Esophagus squamous epithelium (tissue), 5 donors: Measurements from ENCODE around the gene TRAPPC2L. TPM values are rescaled to one million over a fixed set of nuclear protein-coding genes. Genes with fewer than 3 reads are reported as not detected.

Experiments used
- DNase-seq: peaks from one replicate; lab custom pipeline; 2025; lab: John Stamatoyannopoulos, UW
- H3K27ac ChIP-seq, 4 donors: fragments of 200-600 bp; sonication (generic); one replicate each; pipeline ENCODE4 v1.5.1; 2016 to 2019; ENCODE audit warnings: mild to moderate bottlenecking in 1 of 4
- H3K27me3 ChIP-seq, 4 donors: fragments of 200-600 bp; sonication (generic); 1 replicate in 3 of 4; 2 replicates in 1 of 4; pipeline versions ENCODE4 v1.5.1 to v1.6.0; 2017 to 2021; ENCODE audit warnings: antibody characterized with exemption in 1 of 4
- H3K36me3 ChIP-seq, 3 donors: fragments of 200-600 bp; sonication (generic); one replicate each; pipeline ENCODE4 v1.5.1; 2016 to 2019
- H3K4me1 ChIP-seq, 3 donors: fragments of 200-600 bp; sonication (generic); one replicate each; pipeline ENCODE4 v1.5.1; 2017 to 2019
- H3K4me3 ChIP-seq, 4 donors: fragments of 200-600 bp; sonication (generic); 1 replicate in 3 of 4; 2 replicates in 1 of 4; pipeline ENCODE4 v1.5.1; 2016 to 2019; ENCODE audit warnings: mild to moderate bottlenecking in 2 of 4, moderate library complexity in 1 of 4
- H3K9me3 ChIP-seq, 3 donors: fragments of 200-600 bp; sonication (generic); one replicate each; pipeline ENCODE4 v1.5.1; 2016 to 2019
- CTCF ChIP-seq, 6 experiments: fragments of 450-650 bp in 4 of 6; fragments of 200-600 bp in 2 of 6; sonication (generic) in 2 of 6; IDR thresholded peaks; one replicate each; pipeline ENCODE4 v1.5.1; 2016 to 2019; ENCODE audit warnings: antibody characterized with exemption in 6 of 6, mild to moderate bottlenecking in 4 of 6, moderate library complexity in 4 of 6
- POLR2A ChIP-seq, 4 donors: fragments of 450-650 bp; IDR thresholded peaks; one replicate each; pipeline ENCODE4 v1.6.1; 2017; ENCODE audit warnings: antibody characterized with exemption in 4 of 4, mild to moderate bottlenecking in 4 of 4, moderate library complexity in 3 of 4
- WGBS, 2 donors: methylation state at CpG; one replicate each; pipeline ENCODE4 v1.1.5; 2018; 5-methylcytosine and 5-hydroxymethylcytosine counted together
- intact Hi-C: fragments of 100-400 bp; cut with DNase I; formaldehyde crosslinking; loops from one replicate; pipeline ENCODE4 v1.15.0; 2022
- total RNA-seq, 4 donors: library from RNA; depleted of rRNA; stranded (reverse); fragments of >200 nt; gene quantifications; one replicate each; pipeline ENCODE4 v1.1.0, GENCODE V29; 2016
- donor health status: DM: yes; HTN: yes; CAD: no.

The TRAPPC2L gene
- total RNA-seq: 10 to 100 TPM; 20.7 to 29.7 (median 24.7) TPM

GRCh38 chr16:88856828-88857727, at the start of gene TRAPPC2L, which contains the start of gene GALNS:
TRAPPC2L (plus strand) TSS chr16:88857127; CDS start chr16:88857151, 24 bp downstream.
GALNS (minus strand) TSS chr16:88856947; CDS start chr16:88856877, 70 bp downstream.
- WGBS, 2 donors: 0 to 1% methylated on average over 10 to 14 of the region's 87 CpGs
- no peaks in the 10 kb centered on the region for H3K27me3 ChIP-seq
- TF ChIP-seq CTCF (IDR thresholded peaks at IDR 0.05) (peak in 1 of 6 experiments; percentile 20), POLR2A (IDR thresholded peaks at IDR 0.05) (peak in 3 of 4 donors; percentile 68 to 82 (median 73))
- H3K4me3 ChIP-seq: peak within 1 kb of the TSS; percentile 81 to 99 (median 86)
- H3K36me3 ChIP-seq: peaks cover 9 to 51% (median 23%) of the 10 kb centered on the region in 3 donors
- DNase-seq: peak; percentile 84
- H3K27ac ChIP-seq: peak within 1 kb of the TSS; percentile 81 to 90 (median 88)
- H3K4me1 ChIP-seq: peaks cover 16 to 50% (median 21%) of the 10 kb centered on the region in 3 donors
- no peaks in the 10 kb centered on the region for H3K9me3 ChIP-seq
- intact Hi-C loops: loop anchor here (5.0 kb wide), 1 partner anchor 45 kb away; the partner anchor contains the start of gene APRT

- Histone ChIP-seq H3K4me1 (peaks cover 37 to 83% (median 38%) of the 10 kb centered on the region in 3 donors), H3K9me3 (no peaks in the 10 kb centered on the region), H3K27me3 (no peaks in the 10 kb centered on the region), H3K27ac (no peak overlapping the region), H3K36me3 (peaks cover 7 to 27% (median 14%) of the 10 kb centered on the region in 3 donors), H3K4me3 (no peak overlapping the region)
- TF ChIP-seq CTCF (IDR thresholded peaks at IDR 0.05) (no peak), POLR2A (IDR thresholded peaks at IDR 0.05) (no peak)
- no peak for DNase-seq
- intact Hi-C loops: no loop called here
- WGBS, 2 donors: 87 to 100% methylated on average over 1 to 10 of the region's 24 CpGs
These were observed 49.7 kb upstream of the TRAPPC2L start for GRCh38 chr16:88807142-88807625.

- Histone ChIP-seq H3K36me3 (peaks cover 7 to 27% (median 14%) of the 10 kb centered on the region in 3 donors), H3K27me3 (no peaks in the 10 kb centered on the region), H3K9me3 (no peaks in the 10 kb centered on the region), H3K27ac (no peak overlapping the region), H3K4me3 (no peak overlapping the region), H3K4me1 (peaks cover 40 to 83% (median 45%) of the 10 kb centered on the region in 3 donors)
- TF ChIP-seq POLR2A (IDR thresholded peaks at IDR 0.05) (no peak), CTCF (IDR thresholded peaks at IDR 0.05) (no peak)
- intact Hi-C loops: no loop called here
- WGBS, 2 donors: 81 to 83% methylated on average over 5 to 16 of the region's 26 CpGs
- no peak for DNase-seq
These were observed 49.1 kb upstream of the TRAPPC2L start for GRCh38 chr16:88807626-88808453.

GRCh38 chr16:88809068-88809675, 47.8 kb upstream of the TRAPPC2L start:
- DNase-seq: no peak
- Histone ChIP-seq H3K27me3 (no peaks in the 10 kb centered on the region), H3K36me3 (peaks cover 7 to 27% (median 14%) of the 10 kb centered on the region in 3 donors), H3K27ac (peak overlapping the region in 1 of 4 donors; percentile 2), H3K4me1 (peaks cover 40 to 79% (median 45%) of the 10 kb centered on the region in 3 donors), H3K9me3 (no peaks in the 10 kb centered on the region), H3K4me3 (no peak overlapping the region)
- TF ChIP-seq CTCF (IDR thresholded peaks at IDR 0.05) (no peak), POLR2A (IDR thresholded peaks at IDR 0.05) (no peak)
- intact Hi-C loops: no loop called here
- 26 to 64% methylated on average over 3 to 4 of the region's 10 CpGs for WGBS, 2 donors
